Endodermal cell (in vitro differentiated cells): ENCODE results near the gene TBC1D2B. TPM values are rescaled to one million over a fixed set of nuclear protein-coding genes. Genes with fewer than 3 reads are reported as not detected.

Source experiments
- DNase-seq: peaks from one replicate; pipeline ENCODE4 v3.0.0-alpha.2; 2017
- H3K27ac ChIP-seq: 2 replicates; pipeline ENCODE4 v1.5.1; 2013; ENCODE audit warnings: mild to moderate bottlenecking, low read depth, low read length, moderate library complexity
- H3K27me3 ChIP-seq: 2 replicates; pipeline ENCODE4 v1.6.1; 2013; ENCODE audit warnings: mild to moderate bottlenecking, low read length, moderate library complexity; ENCODE audit not compliant: insufficient read depth, control insufficient read depth, poor library complexity, severe bottlenecking
- H3K36me3 ChIP-seq: 2 replicates; pipeline ENCODE4 v1.7.0; 2013; ENCODE audit warnings: mild to moderate bottlenecking, low read length, moderate library complexity; ENCODE audit not compliant: control insufficient read depth, insufficient read depth
- H3K4me1 ChIP-seq: one replicate; pipeline ENCODE4 v1.7.0; 2013; ENCODE audit warnings: low read length; ENCODE audit not compliant: control insufficient read depth, insufficient read depth
- H3K4me3 ChIP-seq: 2 replicates; pipeline ENCODE4 v1.5.1; 2013; ENCODE audit warnings: mild to moderate bottlenecking, low read length, moderate library complexity
- H3K9ac ChIP-seq: 2 replicates; pipeline ENCODE4 v1.6.1; 2013; ENCODE audit warnings: mild to moderate bottlenecking, low read length, moderate library complexity; ENCODE audit not compliant: poor library complexity, severe bottlenecking; ENCODE audit errors: extremely low read depth
- H3K9me3 ChIP-seq: 2 replicates; pipeline ENCODE4 v1.6.1; 2013; ENCODE audit warnings: mild to moderate bottlenecking, low read length, moderate library complexity; ENCODE audit not compliant: control insufficient read depth
- H3K27ac Mint-ChIP-seq: 2 replicates; pipeline ENCODE4 v1.8.0; 2020; ENCODE audit warnings: mixed read lengths
- H3K27me3 Mint-ChIP-seq: 2 replicates; pipeline ENCODE4 v1.8.0; 2021; ENCODE audit warnings: mild to moderate bottlenecking, mixed read lengths; ENCODE audit not compliant: insufficient read depth
- H3K36me3 Mint-ChIP-seq: 2 replicates; pipeline ENCODE4 v1.8.0; 2020; ENCODE audit warnings: low read depth, mixed read lengths
- H3K4me1 Mint-ChIP-seq: 2 replicates; pipeline ENCODE4 v1.8.0; 2020; ENCODE audit warnings: mixed read lengths
- H3K4me3 Mint-ChIP-seq: 2 replicates; pipeline ENCODE4 v1.8.0; 2020; ENCODE audit warnings: mild to moderate bottlenecking, moderate library complexity, mixed read lengths
- H3K9me3 Mint-ChIP-seq: 2 replicates; pipeline ENCODE4 v1.8.0; 2020; ENCODE audit warnings: mild to moderate bottlenecking, mixed read lengths
- WGBS, 2 experiments: methylation state at CpG; one replicate each; pipeline versions ENCODE4 v1.1.5 to v1.1.7; 2013; ENCODE audit warnings: missing lambda C conversion rate in 2 of 2, mixed read lengths in 1 of 2; ENCODE audit not compliant: insufficient coverage in 1 of 2, insufficient read length in 1 of 2; 5-methylcytosine and 5-hydroxymethylcytosine counted together
- total RNA-seq, 2 donors: library from RNA; stranded (reverse); fragmentation: NEBNext Ultra II Directional in 1 of 2; extraction: Animal tissue kit (Norgen Biotek cat#: 25700) in 1 of 2; gene quantifications; 2 replicates in 1 of 2; 3 replicates in 1 of 2; pipeline ENCODE4 v1.2.1, GENCODE V29; 2021
- TF ChIP-seq, protein P1 (sequence below): fragments of 200-600 bp; sonication (generic); conservative IDR thresholded peaks from 2 replicates; pipeline ENCODE4 v1.5.0; 2021; ENCODE audit warnings: antibody characterized with exemption, mild to moderate bottlenecking

Gene TBC1D2B
- total RNA-seq, 2 donors from 2014 or later, result 13.8 to 23.8 TPM

DNA sequence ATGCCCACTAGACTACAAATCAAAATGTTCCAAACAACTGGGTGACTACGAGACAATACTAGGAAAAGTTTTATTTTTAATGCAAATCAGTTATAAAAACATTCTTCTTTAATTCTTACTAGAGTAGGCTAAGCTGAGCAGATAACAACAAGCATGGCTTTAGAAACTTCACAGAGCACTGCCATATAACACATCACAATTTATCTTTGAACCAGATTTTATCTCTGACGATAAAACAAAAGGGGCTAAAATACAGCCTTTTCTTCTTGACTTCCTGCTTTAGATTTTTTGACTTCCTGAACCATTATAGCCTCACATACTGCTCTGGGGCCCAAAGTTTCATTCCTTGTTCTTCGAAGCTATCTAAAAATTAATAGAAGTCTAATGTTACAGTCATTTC, 25.9 kb downstream of the TBC1D2B start:
- TF ChIP-seq, protein P1, sequence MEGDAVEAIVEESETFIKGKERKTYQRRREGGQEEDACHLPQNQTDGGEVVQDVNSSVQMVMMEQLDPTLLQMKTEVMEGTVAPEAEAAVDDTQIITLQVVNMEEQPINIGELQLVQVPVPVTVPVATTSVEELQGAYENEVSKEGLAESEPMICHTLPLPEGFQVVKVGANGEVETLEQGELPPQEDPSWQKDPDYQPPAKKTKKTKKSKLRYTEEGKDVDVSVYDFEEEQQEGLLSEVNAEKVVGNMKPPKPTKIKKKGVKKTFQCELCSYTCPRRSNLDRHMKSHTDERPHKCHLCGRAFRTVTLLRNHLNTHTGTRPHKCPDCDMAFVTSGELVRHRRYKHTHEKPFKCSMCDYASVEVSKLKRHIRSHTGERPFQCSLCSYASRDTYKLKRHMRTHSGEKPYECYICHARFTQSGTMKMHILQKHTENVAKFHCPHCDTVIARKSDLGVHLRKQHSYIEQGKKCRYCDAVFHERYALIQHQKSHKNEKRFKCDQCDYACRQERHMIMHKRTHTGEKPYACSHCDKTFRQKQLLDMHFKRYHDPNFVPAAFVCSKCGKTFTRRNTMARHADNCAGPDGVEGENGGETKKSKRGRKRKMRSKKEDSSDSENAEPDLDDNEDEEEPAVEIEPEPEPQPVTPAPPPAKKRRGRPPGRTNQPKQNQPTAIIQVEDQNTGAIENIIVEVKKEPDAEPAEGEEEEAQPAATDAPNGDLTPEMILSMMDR, result no peak
- no peak overlapping the region for H3K27ac ChIP-seq

DNA sequence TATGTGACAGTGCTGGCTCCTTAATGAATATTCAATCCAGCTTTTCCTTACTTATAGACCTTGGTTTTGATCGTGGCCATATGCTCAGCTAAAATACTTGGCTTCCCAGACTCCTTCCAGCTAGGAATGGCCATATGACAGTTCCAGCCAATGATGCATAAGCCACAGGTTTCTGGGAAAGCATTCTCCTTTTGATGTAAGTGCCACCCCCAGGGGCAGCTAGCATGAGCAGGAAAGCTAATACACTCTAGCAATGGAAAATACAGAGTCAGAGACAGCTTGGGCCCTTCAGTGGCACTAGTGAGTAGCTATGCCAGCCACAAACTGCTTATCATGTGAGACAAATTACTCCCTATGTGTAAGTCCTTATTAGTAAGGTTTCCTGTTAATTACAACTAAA, 26.7 kb downstream of the TBC1D2B start:
- Mint-ChIP-seq H3K4me1 (peaks cover 32% of the 10 kb centered on the region), H3K27ac (no peak overlapping the region), H3K36me3 (no peaks in the 10 kb centered on the region), H3K27me3 (no peaks in the 10 kb centered on the region), H3K4me3 (no peak overlapping the region), H3K9me3 (no peaks in the 10 kb centered on the region)
- DNase-seq, result no peak
- no peak overlapping the region for H3K9ac ChIP-seq
- TF ChIP-seq, protein P1, result no peak
- peaks cover 27% of the 10 kb centered on the region for H3K4me1 ChIP-seq
- H3K9me3 ChIP-seq, result no peaks in the 10 kb centered on the region
- peaks cover 9% of the 10 kb centered on the region for H3K27me3 ChIP-seq
- peak overlapping the region; percentile 57 for H3K4me3 ChIP-seq
- H3K27ac ChIP-seq, result no peak overlapping the region
- H3K36me3 ChIP-seq, result no peaks in the 10 kb centered on the region
- WGBS, 2 experiments, result 83 to 89% methylated on average over 1 of the region's 1 CpG

More for the DNA sequence above, 25.9 kb downstream of the TBC1D2B start:
- Mint-ChIP-seq H3K4me3 (no peak overlapping the region), H3K27ac (no peak overlapping the region), H3K4me1 (peaks cover 38% of the 10 kb centered on the region), H3K9me3 (no peaks in the 10 kb centered on the region), H3K27me3 (no peaks in the 10 kb centered on the region), H3K36me3 (no peaks in the 10 kb centered on the region)
- Histone ChIP-seq H3K36me3 (no peaks in the 10 kb centered on the region), H3K27me3 (peaks cover 9% of the 10 kb centered on the region), H3K9me3 (no peaks in the 10 kb centered on the region), H3K4me1 (peaks cover 27% of the 10 kb centered on the region), H3K4me3 (no peak overlapping the region), H3K9ac (no peak overlapping the region)
- WGBS, 2 experiments, result 80 to 100% methylated on average over 2 of the region's 3 CpGs
- DNase-seq, result no peak

DNA sequence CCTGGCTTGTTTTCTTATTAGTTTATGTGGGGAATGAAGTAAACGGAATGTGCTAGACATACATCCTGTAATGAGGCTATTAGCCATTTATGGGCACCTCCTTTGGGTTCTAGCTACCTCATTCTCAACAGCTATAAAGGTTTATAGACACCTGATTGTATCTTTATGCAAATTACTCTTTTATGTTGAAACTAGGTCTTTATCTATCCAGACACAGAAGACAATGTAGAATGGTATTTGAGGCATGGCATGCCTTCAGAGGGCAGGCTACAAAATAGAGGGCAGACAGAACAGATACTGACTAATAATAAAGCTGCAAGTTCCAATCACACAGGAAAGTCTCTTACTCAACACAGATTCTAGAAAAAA, 27.1 kb downstream of the TBC1D2B start:
- H3K9me3 ChIP-seq, result no peaks in the 10 kb centered on the region
- H3K9me3 Mint-ChIP-seq, result no peaks in the 10 kb centered on the region
- no peaks in the 10 kb centered on the region for H3K36me3 ChIP-seq
- DNase-seq, result no peak
- H3K27ac Mint-ChIP-seq, result no peak overlapping the region
- H3K27me3 ChIP-seq, result peaks cover 9% of the 10 kb centered on the region
- H3K4me3 Mint-ChIP-seq, result no peak overlapping the region
- H3K36me3 Mint-ChIP-seq, result no peaks in the 10 kb centered on the region
- peak overlapping the region; percentile 57 for H3K4me3 ChIP-seq
- peaks cover 27% of the 10 kb centered on the region for H3K4me1 ChIP-seq
- H3K4me1 Mint-ChIP-seq, result peaks cover 32% of the 10 kb centered on the region
- TF ChIP-seq, protein P1, result no peak
- peak overlapping the region; percentile 33 for H3K27ac ChIP-seq
- H3K27me3 Mint-ChIP-seq, result no peaks in the 10 kb centered on the region
- 100% methylated on average over 1 of the region's 1 CpG; no CpG with 5 or more reads in 1 of the 2 experiments for WGBS, 2 experiments
- no peak overlapping the region for H3K9ac ChIP-seq
